ENCODE measurements around the gene FGD5.

FGD5 gene

DNA sequence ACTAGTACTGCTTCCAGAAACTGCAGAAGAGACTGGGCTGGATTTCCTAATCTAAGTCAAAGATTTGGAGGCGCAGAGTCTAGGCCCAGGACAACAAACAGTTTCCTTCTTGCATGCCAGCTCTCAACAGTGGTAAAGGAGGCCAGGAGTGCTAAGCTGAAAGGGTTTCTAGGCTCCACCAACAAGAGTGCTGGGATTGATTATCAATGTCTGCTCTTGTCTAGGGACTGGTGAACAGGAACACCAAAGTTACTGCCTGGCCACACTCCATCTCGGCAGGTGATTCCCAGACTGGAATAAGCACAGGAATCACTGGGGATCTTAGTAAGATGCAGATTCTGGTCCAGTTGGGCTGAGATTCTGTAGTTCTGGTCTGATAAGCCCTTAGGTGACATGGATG lies 22.8 kb upstream of the FGD5 start:
- H2AFZ ChIP-seq (ENCODE audit: low read length): no peak overlapping the region
- H3K9me2 ChIP-seq (replicated peaks; ENCODE audit: insufficient read depth, low read length): no peaks in the 10 kb centered on the region

DNA sequence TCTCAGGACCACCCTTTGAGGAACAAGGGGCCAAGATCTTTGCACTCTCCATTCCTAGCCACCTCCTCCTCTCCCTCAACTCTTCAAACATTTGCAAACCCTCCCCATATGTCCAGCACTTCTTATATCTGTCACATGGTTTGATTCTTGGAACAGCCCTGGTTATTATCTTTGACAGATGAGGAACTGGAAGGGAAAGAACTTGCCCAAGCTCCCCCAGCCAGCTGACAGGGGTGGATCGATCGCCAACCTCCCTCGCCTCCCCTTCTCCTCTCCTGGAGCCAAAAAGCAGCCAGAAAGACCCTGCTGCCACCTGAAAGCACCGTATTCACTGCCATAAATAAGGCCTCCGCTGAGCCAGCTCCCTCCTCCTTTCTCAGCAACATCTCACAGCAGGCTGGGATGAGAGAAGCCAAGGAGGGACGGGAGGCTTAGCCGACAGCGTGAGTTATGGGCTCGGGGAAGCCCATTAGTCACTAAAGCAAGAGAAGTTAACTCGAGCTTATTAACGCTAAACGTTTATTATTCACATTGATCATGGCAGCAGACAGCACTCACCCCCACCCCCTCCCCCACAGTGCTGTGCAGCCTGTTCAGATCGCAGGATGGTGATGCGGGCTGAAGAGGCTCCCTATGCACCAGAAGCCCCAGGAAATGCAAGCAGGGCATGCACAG lies 22.2 kb upstream of the FGD5 start:
- no peak for DNase-seq
- Histone ChIP-seq H3K9me2 (replicated peaks; ENCODE audit: insufficient read depth, low read length) (no peaks in the 10 kb centered on the region), H3K4me3 (ENCODE audit: low read length) (no peak overlapping the region), H3K9ac (ENCODE audit: low read length) (no peak overlapping the region), H3K4me1 (ENCODE audit: low read length) (no peaks in the 10 kb centered on the region), H2AFZ (ENCODE audit: low read length) (no peak overlapping the region), H3K9me3 (replicated peaks; ENCODE audit: insufficient read depth, low read length) (no peaks in the 10 kb centered on the region), H3K79me2 (ENCODE audit: low read length) (no peaks in the 10 kb centered on the region), H3K4me2 (ENCODE audit: low read depth, low read length) (no peak overlapping the region), H4K20me1 (ENCODE audit: insufficient read depth, low read length) (no peaks in the 10 kb centered on the region), H3K27ac (ENCODE audit: low read length) (no peak overlapping the region), H3K36me3 (replicated peaks; ENCODE audit: insufficient read depth, low read length) (no peaks in the 10 kb centered on the region), H3F3A (ENCODE audit: insufficient read depth, low read length) (no peaks in the 10 kb centered on the region), H3K27me3 (replicated peaks; ENCODE audit: insufficient read depth, low read length) (peaks cover 9% of the 10 kb centered on the region; the same call in 1 of the 2 replicates)
- no peak for TF ChIP-seq EZH2 (optimal IDR thresholded peaks at IDR 0.05; ENCODE audit: low read depth, low read length)
- no peak for TF ChIP-seq CTCF (IDR thresholded peaks at IDR 0.05; ENCODE audit: low read length)
- TF ChIP-seq EZH2phosphoT487 (IDR thresholded peaks at IDR 0.05; ENCODE audit: low read length): no peak

More for the DNA sequence above, 22.8 kb upstream of the FGD5 start:
- Histone ChIP-seq H3K4me3 (ENCODE audit: low read length) (no peak overlapping the region), H3K27ac (ENCODE audit: low read length) (no peak overlapping the region), H3K4me2 (ENCODE audit: low read depth, low read length) (no peak overlapping the region), H3K79me2 (ENCODE audit: low read length) (no peaks in the 10 kb centered on the region), H3K9ac (ENCODE audit: low read length) (no peak overlapping the region), H4K20me1 (ENCODE audit: insufficient read depth, low read length) (no peaks in the 10 kb centered on the region), H3K36me3 (replicated peaks; ENCODE audit: insufficient read depth, low read length) (no peaks in the 10 kb centered on the region), H3K9me3 (replicated peaks; ENCODE audit: insufficient read depth, low read length) (no peaks in the 10 kb centered on the region), H3K4me1 (ENCODE audit: low read length) (no peaks in the 10 kb centered on the region), H3K27me3 (replicated peaks; ENCODE audit: insufficient read depth, low read length) (peaks cover 9% of the 10 kb centered on the region; the same call in 1 of the 2 replicates), H3F3A (ENCODE audit: insufficient read depth, low read length) (no peaks in the 10 kb centered on the region)
- DNase-seq: no peak
- TF ChIP-seq EZH2phosphoT487 (IDR thresholded peaks at IDR 0.05; ENCODE audit: low read length) (no peak), CTCF (IDR thresholded peaks at IDR 0.05; ENCODE audit: low read length) (no peak), EZH2 (optimal IDR thresholded peaks at IDR 0.05; ENCODE audit: low read depth, low read length) (no peak)

GRCh38 chr3:14797731-14798130 lies 21.0 kb upstream of the FGD5 start:
- TF ChIP-seq EZH2phosphoT487 (IDR thresholded peaks at IDR 0.05; ENCODE audit: low read length): no peak
- TF ChIP-seq EZH2 (optimal IDR thresholded peaks at IDR 0.05; ENCODE audit: low read depth, low read length): no peak
- TF ChIP-seq CTCF (IDR thresholded peaks at IDR 0.05; ENCODE audit: low read length): no peak
- Histone ChIP-seq H3F3A (ENCODE audit: insufficient read depth, low read length) (no peaks in the 10 kb centered on the region), H4K20me1 (ENCODE audit: insufficient read depth, low read length) (no peaks in the 10 kb centered on the region), H3K27me3 (replicated peaks; ENCODE audit: insufficient read depth, low read length) (peaks cover 14% of the 10 kb centered on the region; the same call in 1 of the 2 replicates), H3K9me3 (replicated peaks; ENCODE audit: insufficient read depth, low read length) (no peaks in the 10 kb centered on the region), H3K9me2 (replicated peaks; ENCODE audit: insufficient read depth, low read length) (no peaks in the 10 kb centered on the region), H3K27ac (ENCODE audit: low read length) (no peak overlapping the region), H3K4me2 (ENCODE audit: low read depth, low read length) (no peak overlapping the region), H3K4me1 (ENCODE audit: low read length) (no peaks in the 10 kb centered on the region), H2AFZ (ENCODE audit: low read length) (no peak overlapping the region), H3K79me2 (ENCODE audit: low read length) (no peaks in the 10 kb centered on the region), H3K9ac (ENCODE audit: low read length) (no peak overlapping the region), H3K36me3 (replicated peaks; ENCODE audit: insufficient read depth, low read length) (no peaks in the 10 kb centered on the region), H3K4me3 (ENCODE audit: low read length) (no peak overlapping the region)
- no peak for DNase-seq
